MV-4-11 (cell line): ENCODE results near the gene SNURF.
"Not testable (repeated sequence)": the region's sequence is repeated elsewhere in the genome, so short reads cannot be mapped to it uniquely, and the experiment has no call there.

Experiments
- DNase-seq: peaks from one replicate; lab custom pipeline; 2025; lab: John Stamatoyannopoulos, UW

The SNURF gene

DNA sequence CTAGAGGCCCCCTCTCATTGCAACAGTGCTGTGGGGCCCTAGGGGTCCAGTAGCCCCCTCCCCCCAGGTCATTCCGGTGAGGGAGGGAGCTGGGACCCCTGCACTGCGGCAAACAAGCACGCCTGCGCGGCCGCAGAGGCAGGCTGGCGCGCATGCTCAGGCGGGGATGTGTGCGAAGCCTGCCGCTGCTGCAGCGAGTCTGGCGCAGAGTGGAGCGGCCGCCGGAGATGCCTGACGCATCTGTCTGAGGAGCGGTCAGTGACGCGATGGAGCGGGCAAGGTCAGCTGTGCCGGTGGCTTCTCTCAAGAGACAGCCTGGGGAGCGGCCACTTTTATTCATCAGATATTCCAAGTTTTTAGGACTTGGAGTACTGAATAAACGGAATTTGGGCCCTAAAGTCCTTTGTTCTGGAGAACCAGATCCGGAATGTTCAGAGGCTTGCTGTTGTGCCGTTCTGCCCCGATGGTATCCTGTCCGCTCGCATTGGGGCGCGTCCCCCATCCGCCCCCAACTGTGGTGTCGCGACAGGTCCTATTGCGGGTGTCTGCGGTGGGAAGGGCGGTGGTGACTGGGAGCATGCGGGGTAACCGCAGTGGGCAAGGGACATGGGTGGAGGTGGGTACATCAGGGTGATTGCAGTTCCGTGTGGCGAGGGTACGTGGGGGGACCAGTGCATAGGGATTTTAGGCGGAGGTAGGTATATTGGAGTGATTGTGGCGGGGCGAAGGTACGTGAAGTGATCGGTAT lies at the start of gene SNURF, which contains the start of gene SNRPN:
Gene SNURF (plus strand): TSS at position 205 of the 748 bp plus-strand sequence. CDS start 62 bp downstream, at position 267.
Gene SNRPN (plus strand): TSS at position 205 of the 748 bp plus-strand sequence. CDS start 19,467 bp downstream, outside the sequence.
- peak; percentile 64 for DNase-seq

GRCh38 chr15:24916305-24917009 lies 38.3 kb upstream of the SNURF start:
- DNase-seq: peak; percentile 90

GRCh38 chr15:24917431-24917830 lies 37.4 kb upstream of the SNURF start:
- no peak for DNase-seq

GRCh38 chr15:24919446-24919845 lies 35.3 kb upstream of the SNURF start:
- no peak for DNase-seq

GRCh38 chr15:24922781-24923180 lies 32.0 kb upstream of the SNURF start:
- peak; percentile 31 for DNase-seq

DNA sequence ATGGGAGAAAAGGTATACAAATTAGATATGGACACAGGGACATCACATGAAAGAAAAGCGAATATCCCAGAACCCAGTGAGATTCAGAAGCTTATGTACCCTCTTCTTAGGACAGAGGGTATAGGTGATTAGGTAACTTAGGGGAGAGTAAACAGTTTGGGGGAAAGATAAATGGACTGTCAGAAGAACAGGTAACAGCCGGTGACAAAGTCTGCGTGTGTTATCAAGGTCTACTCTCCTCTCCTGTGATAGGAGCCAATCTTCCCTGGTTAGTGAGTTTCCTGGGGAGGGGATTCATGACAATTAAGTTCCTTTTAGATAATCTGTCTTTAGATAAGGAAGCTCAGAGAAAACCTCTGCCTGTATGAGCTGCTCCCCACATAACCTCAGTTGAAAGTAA lies 30.6 kb upstream of the SNURF start:
- DNase-seq: no peak

DNA sequence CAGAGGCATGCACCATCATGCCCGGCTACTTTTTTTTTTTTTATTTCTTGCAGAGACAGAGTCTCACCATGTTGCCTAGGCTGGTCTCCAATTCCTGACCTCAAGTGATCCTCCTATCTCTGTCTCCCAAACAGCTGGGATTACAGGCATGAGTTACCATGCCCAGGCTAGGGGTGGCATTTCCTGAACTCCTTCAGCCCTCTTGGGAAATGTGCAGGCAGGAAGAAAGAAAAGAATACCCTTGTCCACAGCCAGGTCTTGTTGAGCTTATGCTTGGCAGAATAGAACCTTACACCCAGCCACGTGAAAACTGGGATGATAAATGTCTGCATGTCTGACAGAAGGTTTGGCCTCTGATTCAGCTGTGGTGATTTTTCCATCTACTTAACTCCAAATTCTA lies 30.2 kb upstream of the SNURF start:
- DNase-seq: no peak

DNA sequence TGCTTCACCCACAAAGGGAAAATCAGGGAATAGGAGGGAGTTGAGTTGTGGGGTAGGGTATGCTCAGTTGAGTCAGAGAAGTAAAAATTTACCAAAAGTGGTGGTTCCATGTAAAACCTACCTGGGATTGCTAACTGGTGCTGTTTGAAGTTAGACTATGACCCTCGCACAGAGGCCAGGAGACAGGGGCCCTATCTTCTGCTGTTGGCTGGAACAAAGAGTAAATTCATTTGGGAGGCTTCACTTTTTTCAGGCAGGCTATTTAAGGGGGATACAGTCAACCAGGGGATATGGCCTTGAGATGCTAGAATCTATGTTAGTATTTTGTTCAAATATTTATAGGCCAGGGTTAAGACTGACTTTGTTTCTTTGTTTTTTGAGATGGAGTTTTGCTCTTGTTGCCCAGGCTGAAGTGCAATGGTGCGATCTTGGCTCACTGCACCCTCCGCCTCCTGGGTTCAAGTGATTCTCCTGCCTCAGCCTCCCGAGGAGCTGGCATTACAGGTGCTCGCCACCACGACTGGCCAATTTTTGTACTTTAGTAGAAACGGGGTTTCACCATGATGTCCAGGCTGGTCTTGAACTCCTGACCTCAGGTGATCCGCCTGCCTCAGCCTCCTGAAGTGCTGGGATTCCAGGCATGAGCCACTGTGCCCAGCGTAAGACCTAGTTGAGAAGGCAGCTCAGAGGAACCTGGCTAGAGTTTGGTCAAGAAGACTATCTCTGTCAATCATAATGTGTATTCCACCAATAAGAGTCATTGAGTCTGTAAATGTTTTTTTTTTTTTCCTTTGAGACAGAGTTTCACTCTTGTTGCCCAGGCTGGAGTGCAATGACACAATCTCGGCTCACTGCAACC lies 22.7 kb upstream of the SNURF start:
- not testable (repeated sequence) for DNase-seq

DNA sequence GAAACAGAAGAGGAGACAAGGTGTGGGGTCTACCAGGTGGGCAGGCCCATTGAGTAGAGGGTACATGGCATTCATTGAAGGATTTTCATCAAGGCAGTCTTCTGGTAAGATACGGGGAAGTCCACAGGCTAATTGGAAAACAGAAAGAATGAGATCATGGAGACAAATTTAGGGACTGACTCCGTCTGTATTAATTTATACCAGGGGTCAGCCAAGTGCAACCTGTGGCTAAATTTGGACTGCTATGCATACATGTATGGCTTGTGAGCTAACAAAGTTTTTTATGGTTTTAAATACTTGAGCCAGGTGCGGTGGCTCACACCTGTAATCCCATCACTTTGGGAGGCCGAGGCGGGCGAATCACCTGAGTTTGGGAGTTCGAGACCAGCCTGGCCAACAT lies 21.1 kb upstream of the SNURF start:
- no peak for DNase-seq

GRCh38 chr15:24938224-24938623 lies 16.6 kb upstream of the SNURF start:
- not testable (repeated sequence) for DNase-seq

- DNase-seq: no peak
These were observed 14.6 kb upstream of the SNURF start for GRCh38 chr15:24940236-24940635.

DNA sequence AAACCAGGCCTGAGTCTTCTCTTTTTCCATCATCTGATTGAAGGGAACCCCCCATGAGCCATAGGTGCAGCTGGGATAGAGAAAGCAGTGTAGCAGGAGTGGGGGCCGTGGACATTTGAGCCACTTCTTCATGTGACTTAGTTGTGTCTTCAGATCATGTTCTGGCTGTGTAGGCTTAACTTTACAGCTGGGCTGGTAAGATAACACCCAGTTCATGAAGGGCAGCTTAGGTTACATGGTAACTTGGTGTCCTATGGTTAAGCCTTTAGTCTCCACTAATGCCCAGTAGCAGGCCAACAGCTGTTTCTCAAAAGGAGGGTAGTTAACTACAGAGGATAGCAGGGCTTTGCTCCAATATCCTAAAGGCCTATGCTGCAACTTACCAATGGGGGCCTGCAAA lies 11.4 kb upstream of the SNURF start:
- no peak for DNase-seq

DNA sequence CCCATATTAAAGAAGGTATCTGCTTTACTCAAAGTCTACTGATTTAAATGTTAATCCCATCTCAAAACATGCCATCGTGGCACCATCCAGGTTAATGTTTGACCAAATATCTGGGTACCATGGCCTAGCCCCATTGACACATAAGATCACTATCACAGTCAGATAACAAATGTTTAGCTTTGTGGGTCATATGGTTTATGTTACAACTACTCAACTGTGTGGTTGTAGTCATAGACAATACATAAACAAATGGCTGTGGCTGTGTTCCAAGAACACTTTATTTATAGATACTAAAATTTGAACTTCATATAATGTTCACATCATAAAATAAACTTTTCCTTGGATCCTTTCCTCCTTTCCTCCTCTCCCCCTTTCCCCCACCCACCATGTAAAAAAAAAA lies 9.8 kb upstream of the SNURF start:
- no peak for DNase-seq

- no peak for DNase-seq
These were observed 9.1 kb upstream of the SNURF start for GRCh38 chr15:24945711-24946110.

GRCh38 chr15:24948495-24948894 lies 6.3 kb upstream of the SNURF start:
- DNase-seq: no peak

DNA sequence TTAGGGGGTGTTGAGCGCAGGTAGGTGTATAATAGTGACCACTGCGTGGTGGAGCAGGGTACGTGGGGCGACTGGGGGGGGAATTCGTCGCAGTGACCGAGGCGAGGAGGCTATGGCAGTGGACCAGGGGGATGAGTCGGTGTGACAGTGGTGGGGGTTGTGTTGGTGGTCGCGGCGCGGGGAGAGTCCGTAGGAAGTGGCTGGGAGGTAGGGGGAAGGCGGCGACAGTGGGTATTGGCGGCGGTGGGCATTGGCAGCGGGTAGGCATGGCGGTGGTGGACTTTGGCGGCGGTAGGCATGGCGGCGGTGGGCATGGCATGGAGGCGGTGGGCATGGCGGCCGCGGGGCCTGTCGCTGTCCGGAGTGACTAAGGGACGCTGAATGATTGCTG lies 739 bp downstream of the SNURF start:
- no peak for DNase-seq

GRCh38 chr15:24956111-24956838 lies 1.5 kb downstream of the SNURF start:
- DNase-seq: peak; percentile 66

- DNase-seq: no peak
These were observed 2.9 kb downstream of the SNURF start for GRCh38 chr15:24957691-24958090.

DNA sequence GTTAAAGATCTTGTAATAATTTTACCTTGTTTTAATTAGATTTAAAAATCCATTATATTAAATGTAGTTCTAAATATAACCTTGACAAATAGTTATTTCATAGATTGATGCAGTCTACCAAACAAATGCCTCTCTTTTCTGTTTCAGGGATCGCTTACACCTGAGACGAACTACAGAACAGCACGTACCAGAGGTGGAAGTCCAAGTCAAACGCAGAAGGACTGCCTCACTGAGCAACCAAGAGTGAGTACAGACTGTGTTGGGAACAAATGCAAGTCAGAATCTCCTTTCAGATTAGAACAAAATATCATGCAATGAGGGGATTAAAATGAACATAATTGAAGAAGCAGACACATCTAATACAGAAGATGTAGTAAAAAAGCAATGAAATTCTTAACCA lies 7.2 kb downstream of the SNURF start:
- no peak for DNase-seq

DNA sequence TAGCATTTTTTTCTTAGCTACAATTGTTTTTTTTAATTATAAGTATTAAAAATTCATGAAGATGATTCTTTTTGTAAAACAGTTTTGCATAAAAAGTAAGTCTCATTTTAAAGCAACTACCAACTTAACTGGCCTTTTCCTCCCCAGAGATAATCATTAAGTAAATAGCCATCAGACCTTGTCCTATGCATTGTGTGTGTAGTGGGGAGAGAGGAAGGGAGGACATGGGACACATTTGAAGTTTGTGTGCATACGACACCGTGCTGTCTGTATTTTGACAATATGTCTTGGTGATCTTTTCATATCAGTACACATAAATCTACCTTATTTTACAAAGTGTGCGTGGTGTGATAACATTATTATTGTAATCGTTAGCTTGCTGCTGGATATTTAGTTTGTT lies 8.1 kb downstream of the SNURF start:
- no peak for DNase-seq

- DNase-seq: no peak
These were observed 11.7 kb downstream of the SNURF start for GRCh38 chr15:24966364-24967103.
